ENCODE results near the gene VPS4B. TPM values are rescaled to one million over a fixed set of nuclear protein-coding genes. Genes with fewer than 3 reads are reported as not detected.

VPS4B gene
- total RNA-seq, 1 donor: 47.4 TPM

DNA sequence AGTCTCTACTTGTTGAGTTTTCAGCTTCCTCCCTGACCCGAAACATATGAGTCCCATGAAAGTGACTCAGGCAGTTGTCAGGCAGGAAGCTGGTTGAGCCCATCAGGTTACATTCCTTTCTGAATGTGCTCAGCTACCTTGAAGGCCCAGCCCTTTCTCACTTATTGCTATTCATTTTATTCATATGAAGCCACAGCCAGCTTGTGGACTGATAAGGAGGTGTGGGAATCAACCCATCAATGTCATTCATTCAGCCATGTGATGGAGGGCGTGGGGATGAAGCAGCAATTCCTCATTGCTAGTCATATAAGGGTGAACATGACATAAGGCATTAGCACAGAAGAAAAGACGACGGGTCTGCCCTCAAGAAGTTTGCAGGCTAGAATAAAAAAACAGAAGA, 5.3 kb upstream of the VPS4B start:
- Histone ChIP-seq H3K9me3 (ENCODE audit: low read depth, low read length) (no peaks in the 10 kb centered on the region), H3K79me2 (ENCODE audit: insufficient read depth, low read length) (no peaks in the 10 kb centered on the region), H3K36me3 (ENCODE audit: insufficient read depth, low read length) (no peaks in the 10 kb centered on the region), H3K4me2 (ENCODE audit: insufficient read depth, low read length) (no peak overlapping the region), H4K20me1 (ENCODE audit: insufficient read depth, low read length) (no peaks in the 10 kb centered on the region), H3K4me3 (ENCODE audit: insufficient read depth, low read length) (no peak overlapping the region), H3K27me3 (ENCODE audit: insufficient read depth, low read length) (peaks cover 6% of the 10 kb centered on the region), H3K4me1 (ENCODE audit: insufficient read depth, low read length) (peaks cover 6% of the 10 kb centered on the region), H3K27ac (ENCODE audit: low read depth, low read length) (no peak overlapping the region), H2AFZ (ENCODE audit: low read length) (no peak overlapping the region)
- TF ChIP-seq CTCF (IDR thresholded peaks at IDR 0.05; ENCODE audit: extremely low read depth, low read depth, low read length): no peak
- no peak for DNase-seq (ENCODE audit: insufficient read length, low spot score, missing footprints)

GRCh38 chr18:63422864-63423304, 608 bp upstream of the VPS4B start:
- no peaks in the 10 kb centered on the region for H3K9me3 ChIP-seq (ENCODE audit: low read depth, low read length)
- no peak for TF ChIP-seq CTCF (IDR thresholded peaks at IDR 0.05; ENCODE audit: extremely low read depth, low read depth, low read length)
- peaks cover 43% of the 10 kb centered on the region for H3K79me2 ChIP-seq (ENCODE audit: insufficient read depth, low read length)
- H3K4me1 ChIP-seq (ENCODE audit: insufficient read depth, low read length): peaks cover 10% of the 10 kb centered on the region
- H3K27ac ChIP-seq (ENCODE audit: low read depth, low read length): peak overlapping the region; percentile 99
- H2AFZ ChIP-seq (ENCODE audit: low read length): peak overlapping the region; percentile 99
- peak overlapping the region; percentile 100 for H3K4me3 ChIP-seq (ENCODE audit: insufficient read depth, low read length)
- H4K20me1 ChIP-seq (ENCODE audit: insufficient read depth, low read length): peaks cover 7% of the 10 kb centered on the region
- peak overlapping the region; percentile 84 for H3K4me2 ChIP-seq (ENCODE audit: insufficient read depth, low read length)
- peak; percentile 88 for DNase-seq (ENCODE audit: insufficient read length, low spot score, missing footprints)
- H3K27me3 ChIP-seq (ENCODE audit: insufficient read depth, low read length): no peaks in the 10 kb centered on the region
- peaks cover 14% of the 10 kb centered on the region for H3K36me3 ChIP-seq (ENCODE audit: insufficient read depth, low read length)

DNA sequence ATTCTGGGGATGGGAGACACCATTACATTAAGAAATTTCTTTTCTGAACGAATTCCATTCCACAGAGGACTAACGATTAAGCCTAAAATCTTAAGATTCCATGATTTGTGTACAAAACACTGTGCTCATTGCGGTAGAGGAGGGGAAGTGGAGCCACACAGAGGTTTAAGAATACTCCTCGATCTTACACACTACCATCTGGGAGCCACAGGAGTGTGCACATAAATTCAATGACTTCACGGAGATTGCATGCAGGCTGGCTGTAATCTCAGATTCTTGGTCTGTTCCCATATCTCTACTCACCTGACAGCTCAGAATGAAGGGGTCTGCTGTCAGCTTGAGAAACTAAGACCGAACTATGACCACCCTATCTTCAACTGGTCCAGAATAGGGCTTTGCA, 762 bp downstream of the VPS4B start:
- Histone ChIP-seq H3K9me3 (ENCODE audit: low read depth, low read length) (no peaks in the 10 kb centered on the region), H2AFZ (ENCODE audit: low read length) (peak overlapping the region; percentile 99), H3K27me3 (ENCODE audit: insufficient read depth, low read length) (no peaks in the 10 kb centered on the region), H3K4me2 (ENCODE audit: insufficient read depth, low read length) (peak overlapping the region; percentile 80), H3K4me3 (ENCODE audit: insufficient read depth, low read length) (peak overlapping the region; percentile 100), H4K20me1 (ENCODE audit: insufficient read depth, low read length) (peaks cover 18% of the 10 kb centered on the region), H3K36me3 (ENCODE audit: insufficient read depth, low read length) (peaks cover 15% of the 10 kb centered on the region), H3K4me1 (ENCODE audit: insufficient read depth, low read length) (peaks cover 10% of the 10 kb centered on the region), H3K79me2 (ENCODE audit: insufficient read depth, low read length) (peaks cover 57% of the 10 kb centered on the region), H3K27ac (ENCODE audit: low read depth, low read length) (peak overlapping the region; percentile 99)
- peak; percentile 66 for DNase-seq (ENCODE audit: insufficient read length, low spot score, missing footprints)
- TF ChIP-seq CTCF (IDR thresholded peaks at IDR 0.05; ENCODE audit: extremely low read depth, low read depth, low read length): no peak

DNA sequence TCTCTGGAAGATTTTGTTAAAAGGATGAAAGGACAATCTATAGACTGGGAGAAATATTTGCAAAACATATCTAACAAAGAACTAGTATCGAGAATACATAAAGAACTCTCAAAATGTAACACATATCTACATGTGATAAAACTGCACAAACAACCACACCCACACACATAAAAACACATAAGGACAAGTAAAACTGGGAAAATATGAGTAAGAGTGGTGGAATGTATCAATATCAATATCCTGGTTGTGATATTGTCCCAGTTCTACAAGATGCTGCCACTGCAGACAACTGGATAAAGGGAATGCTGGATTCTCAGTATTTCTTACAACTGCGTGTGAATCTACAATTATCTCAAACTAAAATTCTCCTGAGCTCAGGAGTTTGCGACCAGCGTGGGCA, 9.3 kb downstream of the VPS4B start:
- Histone ChIP-seq H3K36me3 (ENCODE audit: insufficient read depth, low read length) (peaks cover 47% of the 10 kb centered on the region), H3K27me3 (ENCODE audit: insufficient read depth, low read length) (no peaks in the 10 kb centered on the region), H4K20me1 (ENCODE audit: insufficient read depth, low read length) (peaks cover 33% of the 10 kb centered on the region), H3K4me1 (ENCODE audit: insufficient read depth, low read length) (peaks cover 8% of the 10 kb centered on the region), H3K4me3 (ENCODE audit: insufficient read depth, low read length) (no peak overlapping the region), H3K79me2 (ENCODE audit: insufficient read depth, low read length) (peaks cover 81% of the 10 kb centered on the region), H2AFZ (ENCODE audit: low read length) (no peak overlapping the region), H3K9me3 (ENCODE audit: low read depth, low read length) (no peaks in the 10 kb centered on the region), H3K27ac (ENCODE audit: low read depth, low read length) (no peak overlapping the region), H3K4me2 (ENCODE audit: insufficient read depth, low read length) (no peak overlapping the region)
- TF ChIP-seq CTCF (IDR thresholded peaks at IDR 0.05; ENCODE audit: extremely low read depth, low read depth, low read length): no peak
- DNase-seq (ENCODE audit: insufficient read length, low spot score, missing footprints): no peak

All from osteoblast (primary cell).